ENCODE data around the gene DOC2B.
A peak's percentile ranks its signal among the peaks of the same experiment; 100 is the strongest.
"Not testable (repeated sequence)": the region's sequence is repeated elsewhere in the genome, so short reads cannot be mapped to it uniquely, and the experiment has no call there.

The DOC2B gene

GRCh38 chr17:144936-145670 lies 36.3 kb downstream of the DOC2B start:
- no peak for DNase-seq (ENCODE audit: low read depth)

GRCh38 chr17:143785-144281 lies 37.6 kb downstream of the DOC2B start:
- peak; percentile 73 for DNase-seq (ENCODE audit: low read depth)

GRCh38 chr17:142876-143784 lies 38.3 kb downstream of the DOC2B start:
- no peak for DNase-seq (ENCODE audit: low read depth)

GRCh38 chr17:142102-142661 lies 39.3 kb downstream of the DOC2B start:
- no peak for DNase-seq (ENCODE audit: low read depth)

- DNase-seq (ENCODE audit: low read depth), result not testable (repeated sequence)
These were observed 41.8 kb downstream of the DOC2B start for GRCh38 chr17:139401-140205.

- DNase-seq (ENCODE audit: low read depth), result not testable (repeated sequence)
These were observed 44.2 kb downstream of the DOC2B start, which contains the start of gene SCGB1C2 for GRCh38 chr17:137166-137807. Gene SCGB1C2, plus strand, starts transcription at chr17:137569. Its CDS starts 22 bp downstream, at chr17:137591.

GRCh38 chr17:136531-136930 lies 44.9 kb downstream of the DOC2B start:
- DNase-seq (ENCODE audit: low read depth), result peak; percentile 51

- not testable (repeated sequence) for DNase-seq (ENCODE audit: low read depth)
These were observed 45.6 kb downstream of the DOC2B start for GRCh38 chr17:135895-136294.

GRCh38 chr17:135022-135421 lies 46.4 kb downstream of the DOC2B start:
- DNase-seq (ENCODE audit: low read depth), result not testable (repeated sequence)

- DNase-seq (ENCODE audit: low read depth), result not testable (repeated sequence)
These were observed 47.1 kb downstream of the DOC2B start for GRCh38 chr17:134332-134785.

GRCh38 chr17:133932-134331 lies 47.5 kb downstream of the DOC2B start:
- DNase-seq (ENCODE audit: low read depth), result not testable (repeated sequence)

GRCh38 chr17:118339-118917 lies 63.0 kb downstream of the DOC2B start:
- not testable (repeated sequence) for DNase-seq (ENCODE audit: low read depth)

- DNase-seq (ENCODE audit: low read depth), result not testable (repeated sequence)
These were observed 68.3 kb downstream of the DOC2B start for GRCh38 chr17:113111-113510.

All from activated gamma-delta T cell treated with anti-CD3 and anti-CD28 coated beads, Interleukin-2, amount 50 U/mL, for 16 hours (primary cell).